GM20000 (cell line): Measurements from ENCODE around the gene TRPC4AP.

Experiments
- DNase-seq: peaks from one replicate; pipeline ENCODE4 v3.0.0; 2012; ENCODE audit warnings: low spot score
- TF ChIP-seq, protein P1 (sequence below): IDR thresholded peaks from 2 replicates; pipeline ENCODE4 v1.5.1; 2012; ENCODE audit warnings: mild to moderate bottlenecking, control low read depth; ENCODE audit errors: extremely low read depth, missing control alignments

TRPC4AP gene

DNA sequence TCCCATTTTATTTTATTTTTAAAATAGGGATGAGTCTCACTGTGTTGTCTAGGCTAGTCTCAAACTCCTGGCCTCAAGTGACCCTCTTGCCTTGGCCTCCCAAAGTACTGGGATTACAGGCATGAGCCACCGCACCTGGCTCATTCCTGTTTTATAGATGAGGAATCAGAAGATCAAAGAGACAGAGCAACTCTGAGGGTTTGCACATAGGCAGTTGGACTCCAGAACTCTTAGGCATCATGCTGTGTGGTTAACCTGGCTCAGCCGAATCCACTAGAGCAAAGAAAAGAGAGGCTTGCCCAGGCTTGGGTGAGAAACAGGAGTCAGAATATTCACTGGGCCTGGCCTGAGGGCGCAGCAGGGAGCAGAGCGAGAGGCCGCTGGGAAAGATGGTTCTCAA lies 127.6 kb downstream of the TRPC4AP start:
- DNase-seq: no peak
- TF ChIP-seq, protein P1, sequence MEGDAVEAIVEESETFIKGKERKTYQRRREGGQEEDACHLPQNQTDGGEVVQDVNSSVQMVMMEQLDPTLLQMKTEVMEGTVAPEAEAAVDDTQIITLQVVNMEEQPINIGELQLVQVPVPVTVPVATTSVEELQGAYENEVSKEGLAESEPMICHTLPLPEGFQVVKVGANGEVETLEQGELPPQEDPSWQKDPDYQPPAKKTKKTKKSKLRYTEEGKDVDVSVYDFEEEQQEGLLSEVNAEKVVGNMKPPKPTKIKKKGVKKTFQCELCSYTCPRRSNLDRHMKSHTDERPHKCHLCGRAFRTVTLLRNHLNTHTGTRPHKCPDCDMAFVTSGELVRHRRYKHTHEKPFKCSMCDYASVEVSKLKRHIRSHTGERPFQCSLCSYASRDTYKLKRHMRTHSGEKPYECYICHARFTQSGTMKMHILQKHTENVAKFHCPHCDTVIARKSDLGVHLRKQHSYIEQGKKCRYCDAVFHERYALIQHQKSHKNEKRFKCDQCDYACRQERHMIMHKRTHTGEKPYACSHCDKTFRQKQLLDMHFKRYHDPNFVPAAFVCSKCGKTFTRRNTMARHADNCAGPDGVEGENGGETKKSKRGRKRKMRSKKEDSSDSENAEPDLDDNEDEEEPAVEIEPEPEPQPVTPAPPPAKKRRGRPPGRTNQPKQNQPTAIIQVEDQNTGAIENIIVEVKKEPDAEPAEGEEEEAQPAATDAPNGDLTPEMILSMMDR: no peak

DNA sequence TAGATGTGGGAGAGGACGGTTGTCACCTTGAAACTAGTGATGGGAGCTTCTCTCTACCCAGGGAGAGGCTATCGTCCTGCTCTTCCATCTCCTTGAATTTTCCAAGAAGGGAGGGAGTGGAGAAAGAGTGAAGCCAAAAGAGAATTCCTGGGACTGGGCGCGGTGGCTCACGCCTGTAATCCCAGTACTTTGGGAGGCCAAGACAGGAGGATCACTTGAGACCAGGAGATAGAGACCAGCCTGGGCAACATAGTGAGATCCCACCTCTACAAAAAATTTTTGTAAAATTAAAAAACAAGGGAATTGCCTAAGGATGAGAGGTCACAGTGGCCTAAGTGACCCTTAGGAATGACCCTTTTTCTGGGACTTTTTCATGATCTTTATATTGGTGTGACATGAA lies 128.1 kb downstream of the TRPC4AP start:
- TF ChIP-seq, protein P1: no peak
- no peak for DNase-seq

DNA sequence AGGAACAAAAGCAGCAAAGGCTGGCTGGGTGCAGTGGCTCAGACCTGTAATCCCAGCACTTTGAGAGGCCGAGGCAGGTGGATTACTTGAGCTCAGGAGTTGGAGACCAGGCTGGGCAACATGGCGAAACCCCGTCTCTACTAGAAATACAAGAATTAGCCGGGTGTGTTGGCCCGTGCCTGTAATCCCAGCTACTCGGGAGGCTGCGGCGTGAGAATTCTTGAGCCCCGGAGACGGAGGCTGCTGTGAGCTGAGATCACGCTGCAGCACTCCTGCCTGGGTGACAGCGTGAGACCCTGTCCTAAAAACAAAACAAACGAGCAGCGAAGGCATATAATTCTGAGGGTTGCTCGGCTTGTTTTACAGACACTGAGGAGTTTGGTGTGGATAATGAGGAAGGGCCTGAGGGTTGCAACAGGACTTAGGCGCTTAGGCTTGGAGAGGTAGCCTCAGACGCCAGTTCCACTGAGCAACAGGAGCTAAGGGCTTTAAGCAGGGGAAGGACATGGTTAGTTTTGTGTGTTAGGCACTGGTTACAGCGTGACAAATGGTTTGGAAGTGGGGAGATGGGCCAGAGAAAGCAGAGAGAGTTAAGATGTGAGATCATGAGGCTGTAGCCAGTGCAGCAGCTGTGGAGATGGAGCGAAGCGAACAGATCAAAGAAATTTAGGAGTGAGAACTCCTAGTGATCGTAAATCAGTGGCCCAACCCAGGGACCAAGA lies 135.7 kb downstream of the TRPC4AP start:
- DNase-seq: no peak
- TF ChIP-seq, protein P1: no peak

DNA sequence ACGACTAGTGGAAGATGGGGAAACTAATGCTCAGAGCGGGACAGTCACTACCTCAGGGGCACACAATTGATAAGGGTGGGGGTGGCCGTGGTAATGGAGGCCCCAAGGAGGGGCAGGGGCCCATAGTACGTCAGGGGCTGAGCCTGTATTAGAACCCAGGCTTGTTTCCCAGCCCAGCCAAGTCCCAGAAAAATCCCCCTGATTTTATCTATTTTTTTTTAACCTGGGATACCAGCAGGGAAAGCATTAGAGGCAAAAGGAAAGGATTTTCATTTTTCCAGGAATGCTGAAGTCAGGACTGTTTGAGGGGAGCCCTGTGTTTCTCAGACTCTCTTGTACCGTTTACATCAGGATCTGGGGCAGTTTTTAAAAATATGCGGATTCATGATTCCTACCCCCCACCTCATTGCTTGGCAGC lies 136.6 kb downstream of the TRPC4AP start:
- no peak for DNase-seq
- TF ChIP-seq, protein P1: no peak

DNA sequence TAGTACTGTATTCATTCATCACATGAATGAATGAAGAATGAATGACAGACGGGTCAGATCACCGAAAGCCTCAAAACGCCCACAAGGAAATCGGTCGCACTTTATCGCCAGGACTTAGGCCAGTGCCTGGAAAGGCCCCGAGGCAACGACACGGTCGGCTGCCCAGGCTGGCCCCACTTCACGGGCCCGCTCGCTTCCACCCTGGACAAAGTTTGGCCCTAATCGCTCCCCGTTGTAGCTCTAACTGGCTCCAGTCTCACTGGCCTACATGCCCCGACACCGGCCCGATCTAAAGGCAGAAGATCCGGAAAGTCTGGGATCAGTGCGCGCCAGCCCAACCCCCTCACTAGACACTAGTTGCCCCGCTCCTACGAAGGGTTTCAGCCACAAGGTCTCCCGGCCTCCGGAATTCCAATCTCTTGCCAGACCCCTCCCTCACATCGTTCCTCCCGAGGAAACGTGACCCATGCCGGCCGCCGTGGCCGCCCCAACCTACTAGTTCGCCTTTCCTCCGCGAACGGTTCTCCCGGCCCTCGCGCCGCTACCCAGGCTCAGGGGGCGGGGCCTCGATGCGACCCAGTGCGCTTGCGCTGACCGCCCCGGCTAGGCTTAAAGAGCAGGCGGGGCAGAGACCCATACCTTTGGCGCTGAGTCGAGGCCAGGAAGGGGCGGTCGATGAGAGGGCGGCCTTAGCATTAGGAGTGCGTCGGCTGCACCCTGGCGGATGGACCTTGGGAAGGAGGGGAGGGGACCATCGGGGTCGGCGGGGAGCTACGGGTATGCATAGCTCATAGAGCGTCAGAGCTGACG lies 137.2 kb downstream of the TRPC4AP start, which contains the start of the genes GSS and MYH7B:
Gene GSS, minus strand, starts transcription at position 576 of the 810 bp plus-strand sequence. CDS start 3,954 bp downstream, outside the sequence.
Gene MYH7B, plus strand, starts transcription at position 638 of the 810 bp plus-strand sequence. CDS start 22,138 bp downstream, outside the sequence.
- peak; percentile 95 for DNase-seq
- TF ChIP-seq, protein P1: peak; percentile 32

DNA sequence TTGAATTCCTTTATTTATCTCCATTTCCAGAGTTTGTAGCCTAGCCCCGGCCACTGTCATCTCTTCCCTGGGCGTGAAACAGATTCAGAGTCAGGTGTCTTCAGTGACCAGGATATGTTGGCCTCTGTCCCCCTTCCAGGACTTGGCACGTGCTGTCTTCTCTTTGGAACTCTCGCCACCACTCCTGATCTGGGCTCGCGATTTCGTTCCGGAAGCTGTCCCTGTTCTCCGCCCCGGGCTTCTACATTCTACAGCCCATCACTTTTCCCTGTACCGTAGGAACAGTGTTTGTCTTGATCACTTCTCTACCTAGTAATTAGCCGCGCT lies 137.7 kb downstream of the TRPC4AP start:
- TF ChIP-seq, protein P1: no peak
- DNase-seq: no peak

DNA sequence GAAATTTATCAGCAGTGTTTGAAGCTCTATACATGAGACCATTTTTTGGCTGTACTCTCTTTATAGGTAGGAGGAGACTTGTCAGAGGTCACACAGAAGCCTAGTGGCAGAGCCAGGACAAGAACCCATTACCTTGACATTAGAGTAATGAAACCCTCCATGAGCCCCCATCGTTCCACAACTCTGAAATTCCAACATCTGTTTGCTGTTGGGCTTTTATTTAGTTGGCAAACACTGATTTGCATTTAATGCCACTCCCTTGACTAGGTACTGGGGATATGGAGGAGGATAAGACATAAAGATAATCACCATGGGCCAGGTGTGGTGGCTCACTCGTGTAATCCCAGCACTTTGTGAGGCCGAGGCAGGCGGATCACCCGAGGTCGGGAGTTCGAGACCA lies 138.6 kb downstream of the TRPC4AP start:
- TF ChIP-seq, protein P1: no peak
- DNase-seq: no peak
